Measurements from ENCODE around the gene POU3F4.

Gene POU3F4

GRCh38 chrX:83511208-83511607, 3.1 kb downstream of the POU3F4 start:
- H3K27me3 ChIP-seq (ENCODE audit: insufficient read depth, low read length) = no peaks in the 10 kb centered on the region
- no peaks in the 10 kb centered on the region for H3F3A ChIP-seq (ENCODE audit: insufficient read depth, low read length)
- H3K4me3 ChIP-seq (ENCODE audit: low read depth, low read length, poor library complexity, severe bottlenecking) = no peak overlapping the region
- H3K27ac ChIP-seq (ENCODE audit: low read depth, low read length, poor library complexity, severe bottlenecking) = no peak overlapping the region
- TF ChIP-seq CTCF (IDR thresholded peaks at IDR 0.05; ENCODE audit: low read length) = no peak
- TF ChIP-seq EZH2 (IDR thresholded peaks at IDR 0.05; ENCODE audit: borderline replicate concordance, low read length) = no peak
- H4K20me1 ChIP-seq (ENCODE audit: insufficient read depth, low read length) = no peaks in the 10 kb centered on the region
- no peak overlapping the region for H3K9ac ChIP-seq (ENCODE audit: low read length)
- no peaks in the 10 kb centered on the region for H3K9me3 ChIP-seq (ENCODE audit: low read length)
- no peaks in the 10 kb centered on the region for H3K4me1 ChIP-seq (ENCODE audit: insufficient read depth, low read length, severe bottlenecking)
- no peak overlapping the region for H3K4me2 ChIP-seq (ENCODE audit: low read length)
- H2AFZ ChIP-seq (ENCODE audit: low read length) = no peak overlapping the region
- H3K36me3 ChIP-seq (ENCODE audit: insufficient read depth, low read length) = no peaks in the 10 kb centered on the region
- no peaks in the 10 kb centered on the region for H3K9me2 ChIP-seq (ENCODE audit: low read depth, low read length)
- no peaks in the 10 kb centered on the region for H3K79me2 ChIP-seq (ENCODE audit: insufficient read depth, low read length)

GRCh38 chrX:83512111-83512510, 4.0 kb downstream of the POU3F4 start:
- Histone ChIP-seq H3K9me2 (ENCODE audit: low read depth, low read length) (no peaks in the 10 kb centered on the region), H4K20me1 (ENCODE audit: insufficient read depth, low read length) (no peaks in the 10 kb centered on the region), H3K9me3 (ENCODE audit: low read length) (no peaks in the 10 kb centered on the region), H3K36me3 (ENCODE audit: insufficient read depth, low read length) (no peaks in the 10 kb centered on the region), H3K27ac (ENCODE audit: low read depth, low read length, poor library complexity, severe bottlenecking) (no peak overlapping the region), H3K79me2 (ENCODE audit: insufficient read depth, low read length) (no peaks in the 10 kb centered on the region), H2AFZ (ENCODE audit: low read length) (no peak overlapping the region), H3F3A (ENCODE audit: insufficient read depth, low read length) (no peaks in the 10 kb centered on the region), H3K27me3 (ENCODE audit: insufficient read depth, low read length) (no peaks in the 10 kb centered on the region), H3K4me1 (ENCODE audit: insufficient read depth, low read length, severe bottlenecking) (no peaks in the 10 kb centered on the region), H3K4me2 (ENCODE audit: low read length) (no peak overlapping the region), H3K9ac (ENCODE audit: low read length) (no peak overlapping the region), H3K4me3 (ENCODE audit: low read depth, low read length, poor library complexity, severe bottlenecking) (no peak overlapping the region)
- TF ChIP-seq CTCF (IDR thresholded peaks at IDR 0.05; ENCODE audit: low read length) (no peak), EZH2 (IDR thresholded peaks at IDR 0.05; ENCODE audit: borderline replicate concordance, low read length) (no peak)

- TF ChIP-seq CTCF (IDR thresholded peaks at IDR 0.05; ENCODE audit: low read length) (no peak), EZH2 (IDR thresholded peaks at IDR 0.05; ENCODE audit: borderline replicate concordance, low read length) (no peak)
- no peak overlapping the region for H3K4me2 ChIP-seq (ENCODE audit: low read length)
- no peak overlapping the region for H3K4me3 ChIP-seq (ENCODE audit: low read depth, low read length, poor library complexity, severe bottlenecking)
- no peaks in the 10 kb centered on the region for H3K36me3 ChIP-seq (ENCODE audit: insufficient read depth, low read length)
- H3K9me2 ChIP-seq (ENCODE audit: low read depth, low read length) = no peaks in the 10 kb centered on the region
- H3K9me3 ChIP-seq (ENCODE audit: low read length) = no peaks in the 10 kb centered on the region
- no peaks in the 10 kb centered on the region for H4K20me1 ChIP-seq (ENCODE audit: insufficient read depth, low read length)
- H3K79me2 ChIP-seq (ENCODE audit: insufficient read depth, low read length) = no peaks in the 10 kb centered on the region
- H3F3A ChIP-seq (ENCODE audit: insufficient read depth, low read length) = no peaks in the 10 kb centered on the region
- H3K27ac ChIP-seq (ENCODE audit: low read depth, low read length, poor library complexity, severe bottlenecking) = no peak overlapping the region
- no peaks in the 10 kb centered on the region for H3K27me3 ChIP-seq (ENCODE audit: insufficient read depth, low read length)
- H2AFZ ChIP-seq (ENCODE audit: low read length) = no peak overlapping the region
- no peak overlapping the region for H3K9ac ChIP-seq (ENCODE audit: low read length)
- H3K4me1 ChIP-seq (ENCODE audit: insufficient read depth, low read length, severe bottlenecking) = no peaks in the 10 kb centered on the region
Observed at GRCh38 chrX:83516597-83516996, 8.5 kb downstream of the POU3F4 start.

All from OCI-LY1 (cell line).